Panc1 (cell line): ENCODE data around the gene KAT6B. TPM values are rescaled to one million over a fixed set of nuclear protein-coding genes. Genes with fewer than 3 reads are reported as not detected.
"Not testable (repeated sequence)": the region's sequence is repeated elsewhere in the genome, so short reads cannot be mapped to it uniquely, and the experiment has no call there.

ENCODE experiments used
- ATAC-seq: fragments of 200-7000 bp; cut with Tn5 transposase; 2 replicates; pipeline ENCODE4 v1.9.1; 2020; ENCODE audit warnings: mild to moderate bottlenecking, moderate library complexity
- BruUV-seq: library from RNA; stranded (reverse); fragments of 400-500 nt; replicated peaks from 2 replicates; lab custom pipeline; 2021; lab: Mats Ljungman, UMichigan
- CTCF ChIA-PET: fragments of 300-600 bp; sonication (Branson Sonifier 250); formaldehyde crosslinking; loops from one replicate; lab custom pipeline; 2022; ENCODE audit warnings: antibody characterized with exemption; lab: Charles Lee
- POLR2A ChIA-PET: fragments of 300-600 bp; sonication (Branson Sonifier 250); formaldehyde crosslinking; loops from one replicate; lab custom pipeline; 2022; ENCODE audit warnings: antibody characterized with exemption; lab: Charles Lee
- DNase-seq: peaks from one replicate; pipeline ENCODE4 v3.0.0-alpha.2; 2010; ENCODE audit warnings: low read depth, low spot score
- H3K27ac ChIP-seq: 2 replicates; pipeline ENCODE4 v1.5.1; 2011; ENCODE audit warnings: mild to moderate bottlenecking, low read length, inconsistent platforms
- H3K27me3 ChIP-seq: fragments of 200-500 bp; sonication (Bioruptor generic); 2 replicates; pipeline ENCODE4 v1.6.0; 2014; ENCODE audit warnings: low read length, inconsistent platforms; ENCODE audit not compliant: control insufficient read depth, insufficient read depth
- H3K36me3 ChIP-seq: fragments of 200-500 bp; sonication (Bioruptor generic); 2 replicates; pipeline ENCODE4 v1.5.1; 2014; ENCODE audit warnings: inconsistent platforms, mild to moderate bottlenecking, low read length, moderate library complexity; ENCODE audit not compliant: control insufficient read depth, insufficient read depth
- H3K4me1 ChIP-seq: 2 replicates; pipeline ENCODE4 v1.5.1; 2011; ENCODE audit warnings: inconsistent platforms, mild to moderate bottlenecking, low read length, moderate library complexity; ENCODE audit not compliant: control insufficient read depth, insufficient read depth
- H3K4me3 ChIP-seq, 2 experiments: 2 replicates each; pipeline ENCODE4 v1.5.1; 2011 to 2012; ENCODE audit warnings: low read depth in 2 of 2, low read length in 2 of 2, mild to moderate bottlenecking in 2 of 2, inconsistent platforms in 1 of 2, moderate library complexity in 1 of 2
- H3K9me3 ChIP-seq: fragments of 200-500 bp; sonication (Bioruptor generic); 2 replicates; pipeline ENCODE4 v1.5.1; 2014; ENCODE audit warnings: low read depth, mild to moderate bottlenecking, inconsistent platforms, low read length, moderate library complexity; ENCODE audit not compliant: control insufficient read depth, insufficient read depth
- POLR2AphosphoS5 ChIP-seq: IDR thresholded peaks from 2 replicates; pipeline ENCODE4 v1.6.1; 2012; ENCODE audit warnings: mild to moderate bottlenecking, low read depth, low read length, moderate library complexity
- SIN3A ChIP-seq: IDR thresholded peaks from 2 replicates; pipeline ENCODE4 v1.6.1; 2012; ENCODE audit warnings: low read depth, mild to moderate bottlenecking, low read length, moderate library complexity, borderline replicate concordance; ENCODE audit not compliant: insufficient read depth
- TCF7L2 ChIP-seq: IDR thresholded peaks from 2 replicates; pipeline ENCODE4 v1.6.1; 2011; ENCODE audit warnings: mild to moderate bottlenecking, low read depth, low read length, inconsistent platforms
- in situ Hi-C: cut with HindIII; loops from 2 replicates; pipeline ENCODE4 v1.10.0; 2016; ENCODE audit warnings: low sequenced_read_pairs, low pct_unique_long_range_greater_than_20kb
- intact Hi-C: fragments of 100-400 bp; cut with micrococcal nuclease; formaldehyde crosslinking; loops from one replicate; pipeline ENCODE4 v1.10.0; 2022; ENCODE audit not compliant: unreplicated experiment
- total RNA-seq: library from RNA; stranded (reverse); gene quantifications from one replicate; pipeline ENCODE4 v1.2.1, GENCODE V29; 2021; ENCODE audit not compliant: unreplicated experiment
- TF ChIP-seq, protein P1 (sequence below): fragments of 450-650 bp; IDR thresholded peaks from 2 replicates; pipeline ENCODE4 v1.5.1; 2017; ENCODE audit warnings: mild to moderate bottlenecking
- TF ChIP-seq, protein P2 (sequence below), 2 experiments: IDR thresholded peaks; 2 replicates each; pipeline ENCODE4 v1.6.1; 2011 to 2012; ENCODE audit warnings: low read depth in 2 of 2, control low read depth in 1 of 2, low read length in 1 of 2, mild to moderate bottlenecking in 1 of 2, moderate library complexity in 1 of 2; ENCODE audit not compliant: insufficient read depth in 1 of 2

KAT6B gene
- total RNA-seq, 1 experiment from 2014 or later, result 31.1 TPM

DNA sequence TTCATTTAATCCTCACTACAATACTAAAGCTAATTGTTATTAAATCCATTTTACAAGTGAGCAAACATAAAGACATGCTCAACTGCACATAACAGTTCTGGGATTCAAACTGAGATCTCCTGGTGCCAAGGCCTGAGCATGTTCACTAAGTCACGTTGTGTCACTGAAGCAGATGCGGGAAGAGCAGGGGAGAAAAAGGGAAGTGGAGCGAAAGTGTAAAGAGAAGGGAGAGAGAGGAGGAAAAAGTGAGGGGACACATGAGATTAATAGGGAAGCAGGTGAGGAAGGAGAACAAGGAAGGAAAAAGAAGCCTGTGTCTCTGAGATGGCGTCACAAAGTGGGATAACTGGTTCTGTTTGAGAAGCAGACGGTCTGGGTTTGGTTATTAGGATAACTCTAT is 38.9 kb upstream of the KAT6B start:
- DNase-seq, result no peak
- in situ Hi-C loops, result no loop called here
- POLR2A ChIA-PET, result interaction anchor here (0.5 to 0.7 kb wide), 2 partner anchors 27 to 37 kb away, joined by 10 read pairs; no protein-coding TSS in a partner anchor

DNA sequence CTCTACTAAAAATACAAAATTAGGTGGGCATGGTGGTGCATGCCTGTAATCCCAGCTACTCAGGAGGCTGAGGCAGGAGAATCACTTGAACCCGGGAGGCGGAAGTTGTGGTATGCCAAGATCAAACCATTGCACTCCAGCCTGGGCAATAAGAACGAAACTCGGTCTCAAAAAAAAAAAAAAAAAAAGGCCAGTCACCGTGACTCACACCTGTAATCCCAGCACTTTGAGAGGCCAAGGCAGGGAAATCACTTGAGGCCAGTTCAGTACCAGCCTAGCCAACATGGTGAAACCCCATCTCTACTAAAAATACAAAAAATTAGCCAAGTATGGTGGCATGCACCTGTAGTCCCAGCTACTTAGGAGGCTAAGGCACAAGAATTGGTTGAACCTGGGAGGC is 34.4 kb upstream of the KAT6B start:
- H3K9me3 ChIP-seq, ATAC-seq, POLR2A ChIA-PET, H3K27me3 ChIP-seq, H3K4me1 ChIP-seq, H3K4me3 ChIP-seq, intact Hi-C loops, DNase-seq, H3K27ac ChIP-seq, in situ Hi-C loops, BruUV-seq, CTCF ChIA-PET, H3K36me3 ChIP-seq: not testable (repeated sequence)

More for the DNA sequence above, 38.9 kb upstream of the KAT6B start:
- no peaks in the 10 kb centered on the region for H3K4me1 ChIP-seq
- H3K36me3 ChIP-seq, result no peaks in the 10 kb centered on the region
- intact Hi-C loops, result no loop called here
- no peak for TF ChIP-seq TCF7L2
- TF ChIP-seq SIN3A, result no peak
- TF ChIP-seq POLR2AphosphoS5, result no peak
- TF ChIP-seq, protein P1, sequence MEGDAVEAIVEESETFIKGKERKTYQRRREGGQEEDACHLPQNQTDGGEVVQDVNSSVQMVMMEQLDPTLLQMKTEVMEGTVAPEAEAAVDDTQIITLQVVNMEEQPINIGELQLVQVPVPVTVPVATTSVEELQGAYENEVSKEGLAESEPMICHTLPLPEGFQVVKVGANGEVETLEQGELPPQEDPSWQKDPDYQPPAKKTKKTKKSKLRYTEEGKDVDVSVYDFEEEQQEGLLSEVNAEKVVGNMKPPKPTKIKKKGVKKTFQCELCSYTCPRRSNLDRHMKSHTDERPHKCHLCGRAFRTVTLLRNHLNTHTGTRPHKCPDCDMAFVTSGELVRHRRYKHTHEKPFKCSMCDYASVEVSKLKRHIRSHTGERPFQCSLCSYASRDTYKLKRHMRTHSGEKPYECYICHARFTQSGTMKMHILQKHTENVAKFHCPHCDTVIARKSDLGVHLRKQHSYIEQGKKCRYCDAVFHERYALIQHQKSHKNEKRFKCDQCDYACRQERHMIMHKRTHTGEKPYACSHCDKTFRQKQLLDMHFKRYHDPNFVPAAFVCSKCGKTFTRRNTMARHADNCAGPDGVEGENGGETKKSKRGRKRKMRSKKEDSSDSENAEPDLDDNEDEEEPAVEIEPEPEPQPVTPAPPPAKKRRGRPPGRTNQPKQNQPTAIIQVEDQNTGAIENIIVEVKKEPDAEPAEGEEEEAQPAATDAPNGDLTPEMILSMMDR, result no peak
- TF ChIP-seq, protein P2, sequence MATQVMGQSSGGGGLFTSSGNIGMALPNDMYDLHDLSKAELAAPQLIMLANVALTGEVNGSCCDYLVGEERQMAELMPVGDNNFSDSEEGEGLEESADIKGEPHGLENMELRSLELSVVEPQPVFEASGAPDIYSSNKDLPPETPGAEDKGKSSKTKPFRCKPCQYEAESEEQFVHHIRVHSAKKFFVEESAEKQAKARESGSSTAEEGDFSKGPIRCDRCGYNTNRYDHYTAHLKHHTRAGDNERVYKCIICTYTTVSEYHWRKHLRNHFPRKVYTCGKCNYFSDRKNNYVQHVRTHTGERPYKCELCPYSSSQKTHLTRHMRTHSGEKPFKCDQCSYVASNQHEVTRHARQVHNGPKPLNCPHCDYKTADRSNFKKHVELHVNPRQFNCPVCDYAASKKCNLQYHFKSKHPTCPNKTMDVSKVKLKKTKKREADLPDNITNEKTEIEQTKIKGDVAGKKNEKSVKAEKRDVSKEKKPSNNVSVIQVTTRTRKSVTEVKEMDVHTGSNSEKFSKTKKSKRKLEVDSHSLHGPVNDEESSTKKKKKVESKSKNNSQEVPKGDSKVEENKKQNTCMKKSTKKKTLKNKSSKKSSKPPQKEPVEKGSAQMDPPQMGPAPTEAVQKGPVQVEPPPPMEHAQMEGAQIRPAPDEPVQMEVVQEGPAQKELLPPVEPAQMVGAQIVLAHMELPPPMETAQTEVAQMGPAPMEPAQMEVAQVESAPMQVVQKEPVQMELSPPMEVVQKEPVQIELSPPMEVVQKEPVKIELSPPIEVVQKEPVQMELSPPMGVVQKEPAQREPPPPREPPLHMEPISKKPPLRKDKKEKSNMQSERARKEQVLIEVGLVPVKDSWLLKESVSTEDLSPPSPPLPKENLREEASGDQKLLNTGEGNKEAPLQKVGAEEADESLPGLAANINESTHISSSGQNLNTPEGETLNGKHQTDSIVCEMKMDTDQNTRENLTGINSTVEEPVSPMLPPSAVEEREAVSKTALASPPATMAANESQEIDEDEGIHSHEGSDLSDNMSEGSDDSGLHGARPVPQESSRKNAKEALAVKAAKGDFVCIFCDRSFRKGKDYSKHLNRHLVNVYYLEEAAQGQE (IDR thresholded peaks at IDR 0.05; ENCODE audit: insufficient read depth in 1 of 2, low read depth in 2 of 2, low read length in 1 of 2), result no peak
- BruUV-seq, result no TSS peak
- H3K9me3 ChIP-seq, result no peaks in the 10 kb centered on the region
- CTCF ChIA-PET, result no interaction called here
- H3K27me3 ChIP-seq, result no peaks in the 10 kb centered on the region
- no peak for ATAC-seq
- no peak overlapping the region for H3K4me3 ChIP-seq
- no peak overlapping the region for H3K27ac ChIP-seq

DNA sequence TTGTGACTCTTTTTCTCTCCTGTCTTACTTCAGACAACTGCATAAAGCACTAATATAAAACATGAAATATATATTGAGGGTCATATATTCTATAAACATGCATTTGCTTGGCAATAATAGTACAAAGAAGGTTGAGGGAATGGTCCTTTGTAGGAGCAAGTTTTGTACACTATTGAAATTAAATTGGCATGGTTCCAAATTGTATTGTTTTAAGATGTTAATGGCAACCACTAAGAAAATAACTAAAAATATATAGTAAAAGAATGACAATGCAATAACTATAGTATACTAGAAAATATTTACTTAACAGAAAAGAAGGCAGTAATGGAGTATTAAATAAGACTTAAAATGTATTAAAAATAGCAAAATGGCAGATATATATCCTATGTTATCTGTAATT is 33.7 kb upstream of the KAT6B start:
- Histone ChIP-seq H3K27me3 (no peaks in the 10 kb centered on the region), H3K9me3 (no peaks in the 10 kb centered on the region), H3K4me3 (no peak overlapping the region), H3K4me1 (no peaks in the 10 kb centered on the region), H3K27ac (no peak overlapping the region), H3K36me3 (no peaks in the 10 kb centered on the region)
- TF ChIP-seq POLR2AphosphoS5 (no peak), SIN3A (no peak)
- TF ChIP-seq, protein P1, result no peak
- TF ChIP-seq, protein P2 (IDR thresholded peaks at IDR 0.05; ENCODE audit: insufficient read depth in 1 of 2, low read depth in 2 of 2, low read length in 1 of 2), result no peak
- ATAC-seq (no peak), DNase-seq (no peak)
- POLR2A ChIA-PET, result no interaction called here
- BruUV-seq, result no TSS peak
- CTCF ChIA-PET, result no interaction called here
- in situ Hi-C loops (no loop called here), intact Hi-C loops (no loop called here)

DNA sequence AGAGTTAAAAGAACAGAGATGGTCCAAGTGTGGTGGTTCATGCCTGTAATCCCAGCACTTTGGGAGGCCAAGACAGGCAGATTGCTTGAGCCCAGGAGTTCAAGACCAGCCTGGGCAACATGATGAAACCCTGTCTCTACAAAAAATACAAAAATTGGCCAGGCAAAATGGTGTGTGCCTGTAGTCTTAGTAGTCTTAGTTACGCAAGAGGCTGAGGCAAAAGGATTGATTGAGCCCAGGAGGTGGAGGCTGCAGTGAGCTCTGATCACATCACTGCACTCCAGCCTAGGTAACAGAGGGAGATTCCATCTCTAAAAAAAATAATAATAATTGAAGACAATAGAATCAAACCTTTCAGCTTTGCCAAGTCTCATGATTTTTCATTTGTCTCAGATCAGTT is 33.2 kb upstream of the KAT6B start:
- ATAC-seq, H3K4me3 ChIP-seq, DNase-seq, H3K9me3 ChIP-seq, H3K36me3 ChIP-seq, H3K27me3 ChIP-seq, CTCF ChIA-PET, in situ Hi-C loops, H3K27ac ChIP-seq, intact Hi-C loops, BruUV-seq, POLR2A ChIA-PET, H3K4me1 ChIP-seq: not testable (repeated sequence)
